ENCODE measurements around the gene KLKB1.
"Not testable (repeated sequence)": the region's sequence is repeated elsewhere in the genome, so short reads cannot be mapped to it uniquely, and the experiment has no call there.

DNA sequence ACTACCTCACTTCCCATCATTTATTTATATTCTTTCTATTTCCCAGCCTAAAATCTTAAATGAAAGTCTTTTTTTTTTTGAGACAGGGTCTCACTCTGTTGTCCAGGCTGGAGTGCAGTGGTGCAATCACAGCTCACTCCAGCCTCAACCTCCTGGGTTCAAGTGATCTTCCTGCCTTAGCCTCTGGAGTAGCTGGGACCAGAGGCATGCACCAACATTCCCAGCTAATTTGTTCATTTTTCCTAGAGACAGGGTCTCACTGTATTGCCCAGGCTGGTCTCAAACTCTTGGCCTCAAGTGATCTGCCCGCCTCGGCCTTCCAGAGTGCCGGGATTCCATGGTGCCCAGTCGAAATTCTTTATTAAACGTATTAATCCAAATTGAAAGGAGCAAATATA is 46.1 kb downstream of the KLKB1 start:
- TF ChIP-seq, protein P1, sequence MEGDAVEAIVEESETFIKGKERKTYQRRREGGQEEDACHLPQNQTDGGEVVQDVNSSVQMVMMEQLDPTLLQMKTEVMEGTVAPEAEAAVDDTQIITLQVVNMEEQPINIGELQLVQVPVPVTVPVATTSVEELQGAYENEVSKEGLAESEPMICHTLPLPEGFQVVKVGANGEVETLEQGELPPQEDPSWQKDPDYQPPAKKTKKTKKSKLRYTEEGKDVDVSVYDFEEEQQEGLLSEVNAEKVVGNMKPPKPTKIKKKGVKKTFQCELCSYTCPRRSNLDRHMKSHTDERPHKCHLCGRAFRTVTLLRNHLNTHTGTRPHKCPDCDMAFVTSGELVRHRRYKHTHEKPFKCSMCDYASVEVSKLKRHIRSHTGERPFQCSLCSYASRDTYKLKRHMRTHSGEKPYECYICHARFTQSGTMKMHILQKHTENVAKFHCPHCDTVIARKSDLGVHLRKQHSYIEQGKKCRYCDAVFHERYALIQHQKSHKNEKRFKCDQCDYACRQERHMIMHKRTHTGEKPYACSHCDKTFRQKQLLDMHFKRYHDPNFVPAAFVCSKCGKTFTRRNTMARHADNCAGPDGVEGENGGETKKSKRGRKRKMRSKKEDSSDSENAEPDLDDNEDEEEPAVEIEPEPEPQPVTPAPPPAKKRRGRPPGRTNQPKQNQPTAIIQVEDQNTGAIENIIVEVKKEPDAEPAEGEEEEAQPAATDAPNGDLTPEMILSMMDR (IDR thresholded peaks at IDR 0.05) = not testable (repeated sequence)
- not testable (repeated sequence) for TF ChIP-seq POLR2A (IDR thresholded peaks at IDR 0.05)
